Stimulated activated CD4-positive, alpha-beta T cell treated with anti-CD3 and anti-CD28 coated beads, Interleukin-2, amount 100 ng/mL, for 48 hours (primary cell): Measurements from ENCODE around the gene MIB2.

Source experiments
- DNase-seq, 2 donors: peaks; one replicate each; pipeline ENCODE4 v3.0.0-alpha.2; 2020

Gene MIB2

DNA sequence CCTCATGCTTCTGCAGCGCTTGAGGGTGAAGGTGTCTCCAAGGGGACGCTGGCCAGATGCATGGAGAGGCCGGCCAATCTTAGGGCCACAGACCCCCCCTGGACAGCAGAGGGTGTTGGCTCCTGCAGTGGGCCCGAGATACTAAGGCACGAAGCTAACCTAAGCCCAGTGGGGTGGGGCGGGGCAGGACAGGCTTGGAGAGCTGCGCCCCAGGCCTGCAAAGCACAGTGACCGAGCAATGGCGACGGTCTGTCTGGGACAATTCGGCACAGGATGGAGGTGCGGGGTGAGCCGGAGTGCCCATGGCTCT lies 16.6 kb upstream of the MIB2 start:
- DNase-seq = no peak

DNA sequence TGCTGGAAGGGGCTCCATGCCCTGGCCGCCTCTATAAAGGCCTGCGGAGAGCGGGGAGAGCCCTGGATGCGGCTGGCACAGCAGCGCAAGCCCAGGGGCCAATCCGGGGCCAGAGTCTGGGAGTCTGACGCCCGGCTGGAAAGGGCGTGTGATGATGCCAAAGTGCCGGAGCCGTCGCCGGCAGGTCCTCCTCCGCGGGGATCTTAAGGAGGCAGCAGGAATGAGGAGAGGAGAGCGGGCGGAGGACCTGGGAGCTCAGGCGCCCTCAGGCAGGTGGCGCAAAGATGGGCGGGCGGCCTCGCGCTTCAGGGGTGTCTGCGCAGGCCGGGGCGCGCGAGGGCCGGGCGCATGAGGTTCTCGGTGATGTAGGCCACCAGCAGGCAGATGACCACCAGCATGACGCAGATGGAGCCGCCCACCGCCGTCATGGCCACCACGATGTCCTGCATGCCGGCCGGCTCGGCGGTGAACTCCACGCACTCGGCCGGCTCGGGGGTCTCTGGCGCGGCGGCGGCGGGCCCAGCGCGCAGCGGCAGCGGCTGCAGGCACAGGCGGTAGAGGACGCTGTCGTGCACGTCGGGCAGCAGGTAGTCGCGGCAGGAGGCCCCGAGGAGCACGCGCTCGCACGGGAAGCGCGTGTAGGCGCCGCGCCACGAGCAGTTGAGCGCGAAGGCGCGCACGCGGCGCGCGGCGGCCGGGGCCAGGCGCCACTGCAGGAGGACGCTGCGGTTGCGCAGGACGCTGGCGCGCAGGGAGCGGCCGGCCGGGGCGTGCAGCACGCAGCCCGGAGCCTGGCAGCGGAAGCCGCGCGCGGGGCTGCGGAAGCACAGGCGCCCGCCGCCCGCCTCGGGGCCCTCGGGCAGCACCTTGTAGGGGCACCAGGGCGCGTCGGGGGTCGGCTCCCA lies 16.0 kb upstream of the MIB2 start:
- DNase-seq = peak in 1 of 2 donors; percentile 35

DNA sequence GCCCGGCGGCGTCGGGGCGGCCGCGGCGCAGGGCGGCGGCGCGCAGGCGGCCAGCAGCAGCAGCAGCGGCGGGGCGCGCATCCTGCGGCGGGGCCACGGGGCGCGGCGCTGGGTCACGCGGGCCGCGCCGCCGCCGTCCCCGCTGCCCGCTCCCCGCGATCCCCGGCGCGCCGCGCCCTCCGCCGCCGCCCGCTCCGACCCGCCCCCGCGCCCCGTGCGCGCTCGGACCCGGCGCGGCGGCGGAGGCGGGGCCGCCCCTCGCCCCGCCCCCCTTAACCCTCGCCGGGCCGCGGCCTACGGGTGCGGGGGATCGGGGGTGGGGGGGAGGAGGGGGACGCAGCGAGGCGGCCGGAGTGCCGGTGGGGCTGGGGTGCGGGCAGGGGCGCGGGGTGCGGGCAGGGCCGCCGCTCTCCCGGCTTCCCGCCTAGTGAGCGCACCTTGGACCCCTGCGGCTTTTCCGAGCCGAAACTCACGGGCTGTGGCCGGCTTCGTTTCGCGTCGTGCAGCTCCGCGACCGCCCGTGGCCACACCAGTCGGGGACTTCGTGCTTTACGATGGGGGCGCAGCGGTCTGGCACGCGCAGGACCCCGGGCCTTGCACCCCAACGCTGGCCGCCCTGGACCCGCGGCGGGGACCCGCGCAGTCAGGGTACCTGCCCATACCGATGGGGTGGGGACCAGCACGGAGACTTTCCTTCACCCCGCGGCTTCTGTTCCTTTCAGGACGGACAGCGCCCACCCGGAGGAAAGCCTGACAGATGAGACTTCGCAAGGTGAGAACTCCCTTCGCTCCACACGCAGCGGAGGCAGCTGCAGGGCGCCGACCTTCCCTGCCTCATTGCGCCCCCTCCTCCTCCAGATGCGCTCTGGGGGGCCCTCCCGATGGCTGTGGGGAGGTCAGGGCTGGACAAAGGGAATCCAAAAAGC lies 15.1 kb upstream of the MIB2 start, which contains the start of gene FNDC10:
FNDC10 (minus strand) TSS at position 201 of the 926 bp plus-strand sequence; CDS start at position 81, 120 bp downstream.
- no peak for DNase-seq

DNA sequence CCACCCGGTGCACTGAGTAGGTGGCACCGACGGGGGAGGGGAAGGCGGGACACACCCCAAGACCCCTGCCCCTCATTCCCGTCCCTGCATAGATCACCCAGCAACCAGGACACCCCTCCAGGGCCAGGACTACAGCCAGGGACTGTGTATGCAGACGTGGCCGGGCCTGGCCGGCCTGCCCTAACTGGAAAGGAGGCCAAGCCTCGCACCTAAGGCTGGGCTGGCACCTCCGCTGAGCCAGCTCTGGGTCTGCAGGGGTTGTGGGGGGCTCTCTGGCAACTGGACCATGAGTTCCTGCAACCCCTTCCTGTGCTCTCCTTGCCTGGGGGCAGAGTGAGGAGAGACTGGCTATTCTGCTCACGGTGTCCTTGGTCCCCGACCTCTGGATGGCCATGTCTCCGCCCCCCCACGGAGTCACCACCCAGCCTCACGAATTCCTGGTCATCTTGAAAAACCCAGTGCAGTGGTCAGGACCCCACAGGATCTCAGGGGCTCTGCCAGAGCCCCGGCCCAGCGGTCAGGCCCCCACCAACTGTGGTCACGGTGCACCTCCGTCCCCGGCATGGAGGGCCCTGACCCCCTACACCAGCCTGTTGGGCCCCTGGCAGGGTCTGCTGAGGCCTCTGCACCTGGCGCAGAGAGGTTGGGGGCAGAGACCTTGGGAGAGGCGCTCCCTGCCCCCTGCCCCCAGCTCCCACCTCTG lies 14.3 kb upstream of the MIB2 start:
- DNase-seq = no peak

DNA sequence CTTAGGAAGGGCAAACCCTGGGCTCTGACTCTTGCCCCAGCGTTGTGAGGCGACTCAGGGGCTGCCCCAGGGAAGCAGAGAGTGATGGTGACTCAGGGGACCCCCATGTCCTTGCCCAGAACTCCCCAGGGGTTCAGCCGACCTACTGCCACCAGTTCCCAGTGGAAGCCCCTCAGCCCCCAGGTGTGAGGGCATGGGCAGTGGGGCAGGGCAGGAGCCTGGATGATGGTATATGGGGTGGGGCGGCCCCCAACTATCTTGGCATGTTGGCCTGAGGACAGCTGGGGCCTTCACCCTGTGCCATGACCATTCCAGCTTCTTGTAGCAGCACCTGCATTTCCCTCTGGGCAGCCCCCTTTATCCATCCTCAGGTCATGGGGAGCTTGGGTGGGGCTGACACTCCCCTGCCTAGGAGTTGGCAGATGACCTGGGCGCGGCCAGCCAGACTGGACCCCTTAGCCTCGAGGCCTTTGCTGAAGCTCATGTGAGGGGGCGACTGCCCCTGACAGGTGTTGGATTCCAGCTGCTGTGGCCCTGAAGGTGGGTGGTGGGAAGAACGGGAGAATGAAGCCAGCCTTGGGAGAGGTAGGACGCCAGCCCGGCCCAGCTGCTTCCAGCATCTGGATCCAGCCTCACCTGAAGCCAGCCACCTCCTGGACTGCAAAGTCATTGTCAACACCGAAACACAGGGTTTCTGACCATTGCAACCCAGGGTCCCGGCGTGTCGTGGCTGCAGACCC lies 13.6 kb upstream of the MIB2 start:
- DNase-seq = no peak

DNA sequence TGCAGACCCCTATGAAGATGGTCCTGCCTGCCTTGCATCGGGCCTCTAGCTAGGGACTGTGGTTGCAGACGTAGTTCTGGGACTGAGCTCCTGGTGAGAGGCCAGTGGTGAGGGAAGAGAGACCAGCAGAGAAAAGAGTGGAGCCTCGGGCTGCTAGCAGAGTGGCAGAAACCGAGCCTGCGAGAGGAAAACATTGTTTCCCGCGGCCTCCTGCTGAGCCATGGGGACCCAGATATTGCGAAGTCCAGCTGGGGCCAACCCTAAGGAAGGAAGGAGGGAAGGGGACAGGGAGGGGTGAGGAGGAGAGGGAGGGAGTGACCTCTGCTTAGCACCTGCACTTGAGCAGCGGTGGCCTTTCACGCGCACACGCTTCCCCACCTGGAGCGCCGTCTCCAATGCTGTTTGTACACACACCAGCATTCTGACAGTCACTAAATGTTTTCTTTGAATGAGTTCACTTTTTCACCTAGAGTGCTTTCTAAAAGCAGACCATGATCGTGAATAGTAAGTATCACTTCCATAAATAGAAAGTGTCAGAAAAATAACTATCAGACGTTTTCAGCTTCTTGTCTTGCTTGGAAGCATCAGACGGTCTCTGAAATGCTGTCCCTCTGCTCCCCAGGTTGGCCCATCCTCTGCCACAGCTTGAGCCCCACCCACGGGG lies 12.9 kb upstream of the MIB2 start:
- no peak for DNase-seq

DNA sequence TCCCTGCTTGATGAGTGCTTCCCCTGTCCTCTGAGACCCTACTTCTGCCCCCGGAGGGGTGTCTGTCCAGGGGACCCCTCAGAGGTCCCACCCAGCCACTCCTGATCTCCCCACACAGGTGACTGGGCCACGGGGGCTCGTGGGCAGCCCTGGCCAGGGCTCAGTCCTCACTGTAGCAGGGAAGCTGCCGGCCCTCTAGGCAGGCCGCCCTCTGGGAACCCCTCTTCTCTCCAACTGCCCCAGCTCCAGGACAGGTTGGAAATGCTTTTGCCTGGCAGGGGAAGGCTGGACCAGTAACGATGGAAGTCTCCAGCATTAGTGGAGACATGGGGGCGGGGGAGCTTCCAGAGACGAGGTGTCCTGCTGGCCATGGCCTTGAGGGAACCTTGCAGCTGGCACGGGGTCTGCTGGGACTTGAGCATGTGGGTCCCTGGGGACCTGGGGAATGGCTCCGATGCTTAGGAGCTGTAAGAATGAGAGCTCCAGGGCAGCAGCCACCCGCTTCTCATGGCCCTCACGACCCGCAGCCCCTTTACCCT lies 12.3 kb upstream of the MIB2 start:
- DNase-seq = no peak

DNA sequence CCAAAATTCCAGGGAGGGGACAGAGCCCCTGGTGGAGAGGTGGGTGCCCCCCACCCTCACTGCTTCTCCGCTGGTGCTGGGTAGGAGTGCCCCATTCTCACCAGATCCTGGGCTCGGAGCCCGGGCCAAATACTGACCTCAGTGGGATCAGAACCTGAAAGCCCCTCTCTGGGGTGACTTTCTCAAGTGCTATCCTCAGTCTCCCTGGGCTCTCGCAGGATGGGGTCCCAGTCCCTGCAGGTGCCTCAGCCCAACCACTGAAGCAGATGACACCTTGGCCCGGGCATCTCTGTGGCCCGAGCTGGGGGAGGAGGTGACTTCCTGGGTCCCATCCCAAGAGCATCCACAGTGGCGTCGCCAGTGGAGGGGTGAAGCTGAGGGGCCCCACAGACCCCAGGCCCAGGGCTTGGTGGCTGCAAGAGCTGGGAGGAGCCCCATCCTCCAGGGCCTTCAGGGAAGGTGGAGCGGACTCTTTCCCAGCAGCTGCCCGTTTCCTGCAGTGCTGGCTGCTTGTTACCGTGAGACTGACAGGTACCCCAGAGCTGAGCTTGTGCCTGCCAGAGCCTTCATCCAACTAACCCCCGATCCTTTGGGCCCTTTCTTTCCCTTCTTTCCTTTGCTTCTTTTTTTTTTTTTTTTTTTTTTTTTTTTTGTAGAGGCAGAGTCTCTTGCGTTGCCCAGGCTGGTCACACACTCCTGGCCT lies 11.5 kb upstream of the MIB2 start:
- DNase-seq = no peak

DNA sequence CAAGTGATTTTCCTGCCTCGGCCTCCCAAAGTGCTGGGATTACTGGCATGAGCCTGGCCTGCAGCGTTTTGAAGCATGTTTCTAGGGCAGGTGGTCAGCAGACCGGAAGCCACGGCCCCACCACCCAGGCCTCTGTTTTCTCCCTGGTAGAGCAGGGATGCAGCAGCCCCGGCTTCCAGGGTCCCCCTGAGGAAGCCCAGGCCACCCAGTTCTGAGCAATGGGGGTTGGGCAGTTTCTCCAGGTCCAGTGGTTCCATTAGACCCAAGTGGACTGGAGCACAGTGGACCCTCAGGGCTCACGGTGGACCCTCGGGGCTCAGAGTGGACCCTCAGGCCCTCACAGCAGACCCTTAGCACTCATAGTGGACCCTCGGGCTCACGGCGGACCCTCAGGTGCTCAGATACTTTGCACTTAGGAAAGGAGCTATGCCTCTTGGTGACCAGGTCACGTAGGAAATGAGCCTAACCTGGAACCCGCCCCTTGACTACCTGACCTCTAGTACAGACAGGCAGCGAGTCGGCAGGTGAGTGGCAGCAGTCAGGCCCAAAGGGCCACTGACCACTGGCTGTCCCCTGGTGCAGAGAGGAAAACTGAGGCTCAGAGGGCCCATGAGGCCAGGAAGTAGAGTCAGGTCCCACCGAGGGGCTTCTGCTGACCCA lies 10.8 kb upstream of the MIB2 start:
- no peak for DNase-seq

DNA sequence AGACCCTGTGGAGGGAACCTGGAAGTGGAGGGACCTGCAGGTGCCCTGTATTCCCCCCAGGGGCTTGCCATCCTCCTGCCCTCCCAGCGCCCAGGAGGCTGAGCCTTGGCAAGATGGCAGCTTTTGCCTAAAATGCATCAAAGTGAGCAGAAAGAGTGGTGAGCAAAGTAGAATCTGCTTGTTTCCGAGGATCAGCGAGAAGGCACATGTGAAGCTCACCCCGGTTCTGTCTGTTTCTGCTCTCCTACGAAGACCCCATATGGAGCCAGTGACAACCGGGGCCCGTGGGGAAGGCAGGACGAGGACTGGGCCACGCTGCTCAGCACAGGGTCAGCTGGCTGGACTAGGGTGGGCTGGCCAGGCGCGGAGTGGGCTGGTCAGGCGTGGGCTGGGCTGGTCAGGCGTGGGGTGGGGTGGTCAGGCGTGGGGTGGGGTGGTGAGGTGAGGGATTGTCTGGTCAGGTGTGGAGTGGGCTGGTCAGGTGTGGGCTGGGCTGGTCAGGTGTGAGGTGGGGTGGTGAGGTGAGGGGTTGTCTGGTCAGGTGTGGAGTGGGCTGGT lies 10.2 kb upstream of the MIB2 start:
- no peak for DNase-seq

DNA sequence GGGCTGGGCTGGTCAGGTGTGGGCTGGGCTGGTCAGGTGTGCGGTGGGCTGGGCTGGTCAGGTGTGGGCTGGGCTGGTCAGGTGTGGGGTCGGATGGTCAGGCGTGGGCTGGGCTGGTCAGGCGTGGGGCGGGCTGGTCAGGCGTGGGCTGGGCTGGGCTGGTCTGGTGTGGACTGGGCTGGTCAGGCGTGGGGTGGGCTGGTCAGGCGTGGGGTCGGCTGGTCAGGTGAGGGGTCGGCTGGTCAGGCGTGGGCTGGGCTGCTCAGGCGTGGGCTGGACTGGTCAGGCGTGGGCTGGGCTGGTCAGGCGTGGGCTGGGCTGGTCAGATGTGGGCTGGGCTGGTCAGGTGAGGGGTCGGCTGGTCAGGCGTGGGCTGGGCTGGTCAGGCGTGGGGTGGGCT lies 9.6 kb upstream of the MIB2 start:
- no peak for DNase-seq

DNA sequence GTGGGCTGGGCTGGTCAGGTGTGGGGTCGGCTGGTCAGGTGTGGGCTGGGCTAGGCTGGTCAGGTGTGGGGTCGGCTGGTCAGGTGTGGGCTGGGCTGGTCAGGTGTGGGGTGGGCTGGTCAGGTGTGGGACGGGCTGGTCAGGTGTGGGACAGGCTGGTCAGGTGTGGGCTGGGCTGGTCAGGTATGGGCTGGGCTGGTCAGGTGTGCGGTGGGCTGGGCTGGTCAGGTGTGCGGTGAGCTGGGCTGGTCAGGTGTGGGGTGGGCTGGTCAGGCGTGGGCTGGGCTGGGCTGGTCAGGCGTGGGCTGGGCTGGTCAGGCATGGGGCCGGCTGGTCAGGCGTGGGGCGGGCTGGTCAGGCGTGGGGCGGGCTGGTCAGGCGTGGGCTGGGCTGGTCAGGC lies 9.1 kb upstream of the MIB2 start:
- DNase-seq = no peak

DNA sequence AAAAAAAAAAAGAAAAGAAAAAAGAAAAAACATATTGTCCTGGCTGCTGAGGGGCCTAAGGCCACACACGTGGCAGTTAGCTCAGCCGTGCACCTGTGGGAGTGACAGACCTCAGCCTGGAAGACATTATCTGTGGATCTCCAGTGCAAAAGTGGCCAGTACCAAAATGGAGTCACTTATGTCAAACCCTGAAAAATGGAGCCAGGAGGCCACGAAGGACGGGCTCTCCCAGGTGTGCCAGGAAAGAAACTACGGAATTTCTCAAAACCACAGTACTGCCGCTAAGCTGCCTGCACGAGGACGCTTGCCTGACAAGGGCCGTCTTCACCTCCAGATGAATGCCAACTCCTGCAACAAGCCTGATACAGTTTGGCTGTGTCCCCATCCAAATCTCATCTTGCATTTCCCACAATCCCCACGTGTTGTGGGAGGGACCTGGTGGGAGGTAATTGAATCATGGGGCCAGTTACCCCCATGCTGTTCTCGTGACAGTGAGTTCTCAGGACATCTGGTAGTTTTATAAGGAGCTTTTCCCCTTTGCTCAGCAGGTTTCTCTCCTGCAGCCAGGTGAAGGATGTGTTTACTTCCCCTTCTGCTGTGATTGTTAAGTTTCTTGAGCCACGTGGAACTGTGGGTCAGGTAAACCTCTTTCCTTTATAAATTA lies 5.3 kb upstream of the MIB2 start:
- no peak for DNase-seq

DNA sequence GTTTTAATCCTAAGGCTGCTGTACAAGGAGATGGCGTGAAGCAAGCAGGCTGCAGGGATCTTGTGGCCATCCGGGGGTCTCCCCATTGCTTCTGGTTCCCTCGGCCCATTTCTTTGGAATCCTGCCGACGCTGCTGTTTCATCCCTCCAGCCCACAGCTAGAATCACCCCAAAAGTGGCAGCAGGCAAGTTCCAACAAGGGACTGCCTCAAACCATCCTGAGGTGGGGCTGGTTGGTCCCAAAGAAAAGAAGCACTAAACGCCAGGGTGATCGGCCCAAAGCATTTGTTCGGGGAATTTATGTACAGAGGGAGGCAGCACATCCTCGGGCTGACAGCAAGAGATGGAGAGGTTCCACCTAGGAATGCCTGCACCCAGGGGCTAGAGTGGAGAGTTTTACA lies 4.5 kb upstream of the MIB2 start:
- no peak for DNase-seq

DNA sequence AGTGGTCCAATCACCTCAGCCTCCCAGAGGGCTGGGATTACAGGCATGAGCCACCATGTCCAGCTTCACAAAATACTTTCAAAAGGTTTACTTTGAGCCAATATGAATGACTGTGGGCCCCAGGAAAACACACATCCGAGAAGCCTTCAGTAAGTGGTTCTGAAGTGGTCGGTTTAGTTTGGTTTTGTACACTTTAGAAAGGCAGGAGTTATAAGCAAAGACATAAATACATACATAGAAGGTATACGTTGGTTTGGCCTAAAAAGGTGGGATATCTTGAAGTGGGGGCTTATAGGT lies 3.2 kb upstream of the MIB2 start:
- no peak for DNase-seq

DNA sequence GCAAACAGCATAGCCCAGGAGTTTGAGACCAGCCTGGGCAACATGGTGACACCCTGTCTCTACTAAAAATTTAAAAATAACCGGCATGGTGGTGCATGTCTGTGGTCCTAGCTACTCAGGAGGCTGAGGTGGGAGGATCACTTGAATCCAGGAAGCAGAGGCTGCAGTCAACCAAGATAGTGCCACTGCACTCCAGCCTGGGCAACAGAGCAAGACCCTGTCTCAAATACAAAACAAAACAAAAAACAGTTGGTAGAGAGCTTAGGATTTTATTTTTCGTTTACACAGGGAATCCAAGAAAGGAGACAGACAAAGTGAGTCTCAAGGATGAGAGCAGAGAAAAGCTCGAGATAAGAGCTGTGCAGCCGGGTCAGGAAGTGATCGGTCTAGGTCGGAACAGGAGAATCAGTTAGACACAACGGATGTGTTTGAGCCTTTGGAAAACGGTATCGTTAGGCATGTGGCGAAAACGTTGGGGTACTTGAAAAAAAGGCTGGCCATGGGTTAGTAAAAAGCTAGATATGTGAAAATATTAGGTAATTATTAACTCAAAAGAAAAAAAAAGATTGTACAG lies 1.7 kb upstream of the MIB2 start:
- DNase-seq = no peak

DNA sequence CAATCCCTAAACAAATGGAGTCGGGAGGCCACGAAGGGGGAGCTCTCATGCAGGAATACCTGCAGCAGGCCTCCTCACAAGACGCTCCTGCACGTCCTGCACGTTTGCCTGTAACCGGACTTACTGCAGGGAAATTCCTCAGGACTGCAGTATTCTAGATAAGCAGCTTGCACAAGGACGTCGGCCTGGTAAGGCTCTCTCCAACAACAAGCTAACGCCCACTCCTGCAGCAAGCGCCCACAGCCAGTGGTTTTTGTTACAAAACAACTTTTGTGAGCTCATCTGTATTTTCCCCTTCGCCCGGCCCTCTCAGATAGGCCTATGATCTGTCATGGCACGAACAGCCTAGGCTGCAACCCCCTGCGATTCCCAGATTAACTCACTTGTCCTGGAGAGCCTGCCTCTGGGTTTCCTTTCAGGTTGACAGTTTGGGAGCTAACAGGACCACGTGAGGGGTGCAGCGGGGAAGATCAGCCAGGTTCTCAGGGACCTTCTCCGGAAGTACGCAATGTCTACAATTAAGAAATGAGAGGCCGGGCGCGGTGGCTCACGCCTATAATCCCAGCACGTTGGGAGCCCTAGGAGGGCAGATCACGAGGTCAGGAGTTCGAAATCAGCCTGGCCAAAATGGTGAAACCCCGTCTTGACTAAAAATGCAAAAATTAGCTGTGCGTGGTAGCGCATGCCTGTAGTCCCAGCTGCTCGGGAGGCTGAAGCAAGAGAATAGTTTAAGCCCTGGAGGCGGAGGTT lies 921 bp upstream of the MIB2 start:
- peak; percentile 41 to 53 for DNase-seq

DNA sequence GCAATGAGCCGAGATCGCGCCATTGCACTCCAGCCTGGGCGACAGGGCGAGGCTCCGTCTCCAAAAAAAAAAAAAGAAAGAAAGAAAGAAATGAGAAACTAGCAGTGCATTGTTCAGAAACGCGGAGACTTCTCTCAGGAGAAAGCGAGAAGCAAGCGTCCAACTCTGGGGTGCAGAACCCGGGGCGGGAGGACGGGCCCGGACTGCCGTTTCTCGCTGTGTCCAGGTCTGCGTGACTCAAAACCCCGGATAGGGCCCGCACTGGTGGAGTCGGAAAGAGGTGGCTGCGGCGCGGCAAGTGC lies 395 bp upstream of the MIB2 start:
- no peak for DNase-seq
